Neuronal stem cell (in vitro differentiated cells): Measurements from ENCODE around the gene BNIPL.
A peak's percentile ranks its signal among the peaks of the same experiment; 100 is the strongest.

ENCODE experiments used
- DNase-seq: peaks from one replicate; pipeline ENCODE4 v3.0.0-alpha.2; 2013; ENCODE audit warnings: low spot score
- H2AFZ ChIP-seq: one replicate; pipeline ENCODE4 v1.6.1; 2013; ENCODE audit warnings: mild to moderate bottlenecking, low read length, inconsistent platforms
- H2AK5ac ChIP-seq: 2 replicates; pipeline ENCODE4 v1.6.1; 2013; ENCODE audit warnings: low read depth, mild to moderate bottlenecking, inconsistent platforms, low read length, moderate library complexity, mixed read lengths
- H2BK120ac ChIP-seq: 2 replicates; pipeline ENCODE4 v1.6.1; 2013; ENCODE audit warnings: low read depth, mild to moderate bottlenecking, inconsistent platforms, low read length, moderate library complexity, mixed read lengths
- H2BK12ac ChIP-seq: one replicate; pipeline ENCODE4 v1.6.1; 2013; ENCODE audit warnings: low read length, inconsistent platforms
- H2BK15ac ChIP-seq: 2 replicates; pipeline ENCODE4 v1.6.1; 2013; ENCODE audit warnings: mild to moderate bottlenecking, low read length, inconsistent platforms, mixed read lengths
- H2BK5ac ChIP-seq: one replicate; pipeline ENCODE4 v1.6.1; 2013; ENCODE audit warnings: inconsistent platforms, mild to moderate bottlenecking, low read length, moderate library complexity
- H3K14ac ChIP-seq: one replicate; pipeline ENCODE4 v1.6.1; 2013; ENCODE audit warnings: low read length, inconsistent platforms
- H3K18ac ChIP-seq: 2 replicates; pipeline ENCODE4 v1.6.1; 2013; ENCODE audit warnings: low read length, inconsistent platforms
- H3K23ac ChIP-seq: 2 replicates; pipeline ENCODE4 v1.6.1; 2013; ENCODE audit warnings: low read depth, mild to moderate bottlenecking, mixed read lengths, low read length, inconsistent platforms; ENCODE audit not compliant: poor library complexity
- H3K27ac ChIP-seq: replicated peaks from 3 replicates; pipeline ENCODE4 v1.5.1; 2013; ENCODE audit warnings: low read length, inconsistent platforms
- H3K27me3 ChIP-seq, 3 experiments: 2 replicates each; pipeline ENCODE4 v1.6.1; 2013; ENCODE audit warnings: low read length in 3 of 3, mild to moderate bottlenecking in 2 of 3, inconsistent platforms in 1 of 3, low read depth in 1 of 3, mixed read lengths in 1 of 3, moderate library complexity in 1 of 3; ENCODE audit not compliant: control insufficient read depth in 3 of 3, insufficient read depth in 3 of 3
- H3K36me3 ChIP-seq, 2 donors: replicated peaks in 1 of 2; 2 replicates each; pipeline ENCODE4 v1.6.1; 2013; ENCODE audit warnings: low read length in 2 of 2; ENCODE audit not compliant: control insufficient read depth in 2 of 2, insufficient read depth in 2 of 2
- H3K4ac ChIP-seq: 2 replicates; pipeline ENCODE4 v1.6.1; 2013; ENCODE audit warnings: inconsistent platforms, mild to moderate bottlenecking, low read length, moderate library complexity
- H3K4me1 ChIP-seq, 2 donors: 1 replicate in 1 of 2; 2 replicates in 1 of 2; pipeline ENCODE4 v1.6.1; 2013; ENCODE audit warnings: low read length in 2 of 2, low read depth in 1 of 2; ENCODE audit not compliant: control insufficient read depth in 2 of 2, insufficient read depth in 1 of 2
- H3K4me2 ChIP-seq: one replicate; pipeline ENCODE4 v1.6.1; 2013; ENCODE audit warnings: mild to moderate bottlenecking, low read length, inconsistent platforms; ENCODE audit not compliant: insufficient read depth, poor library complexity, severe bottlenecking
- H3K4me3 ChIP-seq, 2 donors: 2 replicates each; pipeline ENCODE4 v1.5.1; 2013; ENCODE audit warnings: low read length in 2 of 2, mild to moderate bottlenecking in 2 of 2, inconsistent platforms in 1 of 2, moderate library complexity in 1 of 2
- H3K79me1 ChIP-seq: one replicate; pipeline ENCODE4 v1.6.1; 2013; ENCODE audit warnings: low read depth, mild to moderate bottlenecking, inconsistent platforms, low read length, moderate library complexity
- H3K9ac ChIP-seq: one replicate; pipeline ENCODE4 v1.6.1; 2013; ENCODE audit warnings: mild to moderate bottlenecking, low read depth, low read length, inconsistent platforms; ENCODE audit not compliant: poor library complexity
- H3K9me3 ChIP-seq, 2 donors: replicated peaks in 1 of 2; 2 replicates each; pipeline versions ENCODE3 to v1.6.1; 2013; ENCODE audit warnings: low read length in 2 of 2, mild to moderate bottlenecking in 2 of 2, inconsistent platforms in 1 of 2, low read depth in 1 of 2, mixed read lengths in 1 of 2, moderate library complexity in 1 of 2; ENCODE audit not compliant: control insufficient read depth in 2 of 2, insufficient read depth in 1 of 2
- H4K8ac ChIP-seq: one replicate; pipeline ENCODE4 v1.6.1; 2013; ENCODE audit warnings: low read depth, mild to moderate bottlenecking, inconsistent platforms, low read length, moderate library complexity
- H4K91ac ChIP-seq: one replicate; pipeline ENCODE4 v1.6.1; 2013; ENCODE audit warnings: low read length, low read depth, mild to moderate bottlenecking, inconsistent platforms; ENCODE audit not compliant: poor library complexity
- WGBS, 2 donors: extraction: QIAGEN DNeasy Blood & Tissue Kit; methylation state at CpG; one replicate each; pipeline ENCODE4 v1.1.7; 2013; ENCODE audit warnings: missing lambda C conversion rate in 2 of 2, mixed read lengths in 1 of 2; ENCODE audit not compliant: insufficient read length in 2 of 2, insufficient replicate concordance in 1 of 2; ENCODE audit errors: extremely low coverage in 2 of 2; 5-methylcytosine and 5-hydroxymethylcytosine counted together

The BNIPL gene

GRCh38 chr1:151055581-151055980 is 19.2 kb downstream of the BNIPL start:
- H3K4ac ChIP-seq, result no peak overlapping the region
- no peak overlapping the region for H4K91ac ChIP-seq
- no peak overlapping the region for H3K18ac ChIP-seq
- no peak overlapping the region for H2BK15ac ChIP-seq
- no peak overlapping the region for H4K8ac ChIP-seq
- no peak overlapping the region for H2BK120ac ChIP-seq
- peaks cover 5 to 9% of the 10 kb centered on the region in 2 donors for H3K4me1 ChIP-seq
- H3K27ac ChIP-seq, result no peak overlapping the region
- H3K79me1 ChIP-seq, result peaks cover 13% of the 10 kb centered on the region
- H3K9me3 ChIP-seq, result no peaks in the 10 kb centered on the region
- H2AK5ac ChIP-seq, result no peak overlapping the region
- no peak overlapping the region for H3K9ac ChIP-seq
- H3K27me3 ChIP-seq, result no peaks in the 10 kb centered on the region
- DNase-seq, result no peak
- no peak overlapping the region for H3K14ac ChIP-seq
- H3K36me3 ChIP-seq, result peaks cover 37 to 62% of the 10 kb centered on the region in 2 donors
- H2AFZ ChIP-seq, result no peak overlapping the region
- H3K4me3 ChIP-seq, result no peak overlapping the region
- H3K4me2 ChIP-seq, result no peak overlapping the region
- no peak overlapping the region for H2BK12ac ChIP-seq
- no peak overlapping the region for H2BK5ac ChIP-seq
- H3K23ac ChIP-seq, result no peak overlapping the region
- WGBS, 2 donors, result no CpG with 5 or more reads among the region's 2 CpGs

- Histone ChIP-seq H4K8ac (no peak overlapping the region), H2AK5ac (no peak overlapping the region), H3K18ac (no peak overlapping the region), H2BK120ac (no peak overlapping the region), H3K36me3 (peaks cover 37 to 57% of the 10 kb centered on the region in 2 donors), H3K9ac (no peak overlapping the region), H2BK5ac (no peak overlapping the region), H2AFZ (no peak overlapping the region), H3K14ac (no peak overlapping the region), H3K4me2 (no peak overlapping the region), H3K27ac (no peak overlapping the region), H3K27me3 (no peaks in the 10 kb centered on the region), H2BK15ac (no peak overlapping the region), H4K91ac (no peak overlapping the region), H3K4me1 (peaks cover 5 to 9% of the 10 kb centered on the region in 2 donors), H3K79me1 (peaks cover 13% of the 10 kb centered on the region), H3K4ac (no peak overlapping the region), H2BK12ac (no peak overlapping the region), H3K23ac (no peak overlapping the region), H3K4me3 (no peak overlapping the region), H3K9me3 (no peaks in the 10 kb centered on the region)
- no CpG with 5 or more reads among the region's 2 CpGs for WGBS, 2 donors
- DNase-seq, result no peak
These were observed 19.8 kb downstream of the BNIPL start for GRCh38 chr1:151056149-151056548.

- Histone ChIP-seq H2BK5ac (peak overlapping the region; percentile 79), H2AK5ac (peak overlapping the region; percentile 76), H2AFZ (peak overlapping the region; percentile 97), H3K27me3 (no peaks in the 10 kb centered on the region), H2BK12ac (no peak overlapping the region), H2BK15ac (peak overlapping the region; percentile 15), H3K4me3 (peak overlapping the region; percentile 93 to 99), H3K4me2 (peak overlapping the region; percentile 87), H3K27ac (no peak overlapping the region), H3K36me3 (peaks cover 26 to 44% of the 10 kb centered on the region in 2 donors), H3K23ac (peak overlapping the region; percentile 50), H3K9me3 (peaks cover 0 to 6% of the 10 kb centered on the region in 2 donors), H3K9ac (peak overlapping the region; percentile 74), H3K79me1 (peaks cover 13% of the 10 kb centered on the region), H4K8ac (no peak overlapping the region), H4K91ac (no peak overlapping the region), H3K4me1 (peaks cover 5 to 12% of the 10 kb centered on the region in 2 donors), H2BK120ac (no peak overlapping the region), H3K18ac (peak overlapping the region; percentile 82), H3K14ac (peak overlapping the region; percentile 23), H3K4ac (no peak overlapping the region)
- no CpG with 5 or more reads among the region's 10 CpGs for WGBS, 2 donors
- DNase-seq, result no peak
These were observed 22.3 kb downstream of the BNIPL start for GRCh38 chr1:151058692-151059091.

- peak within 1 kb of the TSS; percentile 75 for H2BK15ac ChIP-seq
- peak within 1 kb of the TSS; percentile 99 for H3K9ac ChIP-seq
- peak within 1 kb of the TSS; percentile 27 for H4K91ac ChIP-seq
- peak within 1 kb of the TSS; percentile 79 for H2BK5ac ChIP-seq
- peak within 1 kb of the TSS; percentile 44 for H3K4ac ChIP-seq
- peak within 1 kb of the TSS; percentile 93 to 99 for H3K4me3 ChIP-seq
- no CpG with 5 or more reads among the region's 58 CpGs for WGBS, 2 donors
- DNase-seq, result peak; percentile 79
- peaks cover 0 to 6% of the 10 kb centered on the region in 2 donors for H3K9me3 ChIP-seq
- H3K23ac ChIP-seq, result peak within 1 kb of the TSS; percentile 99
- no peak within 1 kb of the TSS for H2BK12ac ChIP-seq
- peak within 1 kb of the TSS; percentile 76 for H2AK5ac ChIP-seq
- H3K4me2 ChIP-seq, result peak within 1 kb of the TSS; percentile 87
- H3K27me3 ChIP-seq, result no peaks in the 10 kb centered on the region
- H3K18ac ChIP-seq, result peak within 1 kb of the TSS; percentile 99
- peaks cover 22 to 42% of the 10 kb centered on the region in 2 donors for H3K36me3 ChIP-seq
- peak within 1 kb of the TSS; percentile 88 for H3K27ac ChIP-seq
- peak within 1 kb of the TSS; percentile 97 for H2AFZ ChIP-seq
- H4K8ac ChIP-seq, result no peak within 1 kb of the TSS
- H3K14ac ChIP-seq, result peak within 1 kb of the TSS; percentile 98
- peaks cover 5 to 13% of the 10 kb centered on the region in 2 donors for H3K4me1 ChIP-seq
- H2BK120ac ChIP-seq, result peak within 1 kb of the TSS; percentile 61
- peaks cover 13% of the 10 kb centered on the region for H3K79me1 ChIP-seq
These were observed 23.0 kb downstream of the BNIPL start, which contains the start of gene CDC42SE1 for GRCh38 chr1:151059109-151060006. Gene CDC42SE1, minus strand, starts transcription at chr1:151059622. Its CDS starts 3,892 bp downstream, at chr1:151055730.
